Measurements from ENCODE around the gene GULP1.

DNA sequence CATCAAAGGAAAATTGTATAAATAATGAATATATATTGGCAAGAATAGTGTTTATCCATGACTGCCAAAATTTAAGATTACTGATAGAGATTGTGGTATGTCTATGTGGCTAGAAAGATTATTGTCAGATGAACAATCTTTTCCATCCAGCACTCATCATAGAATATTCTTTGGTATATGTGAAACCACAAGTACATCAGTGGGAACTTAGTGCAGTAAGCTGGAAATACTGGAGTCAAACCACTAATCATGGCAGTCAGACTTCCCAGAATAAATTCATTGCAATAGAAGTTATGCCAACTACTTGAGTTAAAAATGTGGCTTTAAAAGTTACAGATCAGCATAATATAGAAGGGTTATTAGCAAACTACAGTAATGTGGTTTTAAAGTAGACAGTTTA, 310.3 kb downstream of the GULP1 start:
- no peak for TF ChIP-seq SP1 (IDR thresholded peaks at IDR 0.05; ENCODE audit: low read depth)
- TF ChIP-seq, protein P1, sequence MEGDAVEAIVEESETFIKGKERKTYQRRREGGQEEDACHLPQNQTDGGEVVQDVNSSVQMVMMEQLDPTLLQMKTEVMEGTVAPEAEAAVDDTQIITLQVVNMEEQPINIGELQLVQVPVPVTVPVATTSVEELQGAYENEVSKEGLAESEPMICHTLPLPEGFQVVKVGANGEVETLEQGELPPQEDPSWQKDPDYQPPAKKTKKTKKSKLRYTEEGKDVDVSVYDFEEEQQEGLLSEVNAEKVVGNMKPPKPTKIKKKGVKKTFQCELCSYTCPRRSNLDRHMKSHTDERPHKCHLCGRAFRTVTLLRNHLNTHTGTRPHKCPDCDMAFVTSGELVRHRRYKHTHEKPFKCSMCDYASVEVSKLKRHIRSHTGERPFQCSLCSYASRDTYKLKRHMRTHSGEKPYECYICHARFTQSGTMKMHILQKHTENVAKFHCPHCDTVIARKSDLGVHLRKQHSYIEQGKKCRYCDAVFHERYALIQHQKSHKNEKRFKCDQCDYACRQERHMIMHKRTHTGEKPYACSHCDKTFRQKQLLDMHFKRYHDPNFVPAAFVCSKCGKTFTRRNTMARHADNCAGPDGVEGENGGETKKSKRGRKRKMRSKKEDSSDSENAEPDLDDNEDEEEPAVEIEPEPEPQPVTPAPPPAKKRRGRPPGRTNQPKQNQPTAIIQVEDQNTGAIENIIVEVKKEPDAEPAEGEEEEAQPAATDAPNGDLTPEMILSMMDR (IDR thresholded peaks at IDR 0.05 in 2 of 3, conservative IDR thresholded peaks at IDR 0.05 in 1 of 3; ENCODE audit: borderline replicate concordance in 1 of 3, insufficient read depth in 1 of 3, low read depth in 2 of 3, low read length in 2 of 3), result no peak
- TF ChIP-seq, protein P2, sequence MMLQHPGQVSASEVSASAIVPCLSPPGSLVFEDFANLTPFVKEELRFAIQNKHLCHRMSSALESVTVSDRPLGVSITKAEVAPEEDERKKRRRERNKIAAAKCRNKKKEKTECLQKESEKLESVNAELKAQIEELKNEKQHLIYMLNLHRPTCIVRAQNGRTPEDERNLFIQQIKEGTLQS (IDR thresholded peaks at IDR 0.05), result no peak
- no peak for TF ChIP-seq EZH2 (IDR thresholded peaks at IDR 0.05)
- no peak for TF ChIP-seq FOSL1 (IDR thresholded peaks at IDR 0.05; ENCODE audit: low read depth)
- no peak for TF ChIP-seq SIN3A (IDR thresholded peaks at IDR 0.05; ENCODE audit: low read depth)
- TF ChIP-seq EZH2phosphoT487 (IDR thresholded peaks at IDR 0.05; ENCODE audit: borderline replicate concordance), result no peak
- TF ChIP-seq POLR2A (IDR thresholded peaks at IDR 0.05; ENCODE audit: borderline replicate concordance, extremely low read depth, insufficient read depth, insufficient read length), result no peak
